DMS153 treated with DMSO at 0.1 percent for 48 hours (cell line): Measurements from ENCODE around the gene CDH18.
"Not testable (repeated sequence)": the region's sequence is repeated elsewhere in the genome, so short reads cannot be mapped to it uniquely, and the experiment has no call there.

Experiments
- DNase-seq: peaks from one replicate; lab custom pipeline; 2025; ENCODE audit not compliant: unreplicated experiment; lab: John Stamatoyannopoulos, UW

Gene CDH18

DNA sequence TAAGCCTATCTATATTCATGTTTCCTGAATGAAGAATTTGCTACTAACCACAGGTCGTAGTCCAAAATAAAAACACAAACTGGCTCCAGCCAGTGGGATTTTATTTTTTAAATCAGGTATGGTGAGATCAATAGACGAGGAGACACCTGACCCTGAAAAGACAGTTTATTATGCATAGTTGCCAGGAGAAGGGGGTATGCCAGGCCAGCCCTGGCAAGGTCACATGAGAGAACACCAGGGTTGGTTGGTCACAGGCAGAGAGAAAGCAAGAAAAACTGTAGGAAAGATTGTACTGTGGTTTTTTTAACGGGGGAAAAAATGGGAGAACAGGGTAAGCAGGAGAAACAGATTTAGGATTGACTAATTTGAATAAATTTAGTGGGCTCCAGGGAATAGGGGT lies 125.3 kb downstream of the CDH18 start:
- DNase-seq = no peak

DNA sequence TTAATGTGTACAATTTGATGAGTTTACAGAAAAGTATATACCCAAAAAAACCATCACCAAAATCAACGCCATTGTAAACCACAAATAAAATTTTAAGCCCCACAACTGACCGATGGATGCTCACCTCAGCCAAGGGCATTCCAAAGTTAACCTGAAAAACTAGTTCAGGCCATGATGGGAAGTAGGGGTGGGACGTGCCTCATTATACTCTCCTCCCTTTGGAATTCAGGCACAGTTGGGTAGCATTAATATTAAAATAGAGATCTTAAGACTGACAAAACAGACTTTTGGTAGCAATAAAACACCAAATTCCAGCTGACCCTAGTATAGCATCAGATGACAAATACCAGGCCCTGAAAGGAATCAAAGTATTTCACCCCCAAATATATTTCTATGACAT lies 129.0 kb downstream of the CDH18 start:
- DNase-seq = no peak

DNA sequence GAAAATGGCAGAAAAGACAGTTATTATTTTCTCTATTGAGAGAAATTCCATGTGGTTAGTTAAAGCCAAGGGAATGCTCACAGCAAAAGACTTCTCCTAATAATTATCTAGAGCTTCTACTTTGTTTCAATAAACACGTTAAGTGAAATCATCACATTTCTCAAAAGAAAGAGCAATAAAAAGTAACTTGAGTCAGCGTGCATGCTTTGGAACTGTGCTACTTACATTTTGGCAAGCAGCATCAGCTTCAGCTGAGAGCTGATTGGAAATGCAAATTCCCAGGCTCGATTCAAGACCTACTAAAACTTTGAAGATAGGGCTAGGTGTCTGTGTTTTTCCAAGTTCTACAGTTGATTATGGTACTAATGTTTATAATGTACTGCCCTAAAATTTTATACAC lies 132.1 kb downstream of the CDH18 start:
- DNase-seq = no peak

DNA sequence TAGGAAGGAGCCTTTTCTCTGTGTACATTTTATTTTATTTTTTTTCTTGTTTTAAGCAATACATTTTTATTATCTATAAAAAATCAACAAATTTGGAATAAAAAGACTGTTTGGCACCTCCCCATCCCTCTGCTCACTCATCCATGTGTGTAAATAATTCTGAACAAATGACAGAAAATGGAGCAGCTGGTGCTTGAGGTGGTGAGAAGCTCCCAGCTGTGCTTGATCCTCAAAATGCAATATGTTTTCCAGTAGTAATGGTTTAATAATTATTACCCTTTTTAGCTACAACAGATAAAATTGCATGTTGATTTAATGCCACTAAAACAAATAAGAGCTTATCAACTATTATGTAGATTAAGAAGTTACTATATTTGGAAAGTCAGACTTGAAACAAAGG lies 132.5 kb downstream of the CDH18 start:
- no peak for DNase-seq

DNA sequence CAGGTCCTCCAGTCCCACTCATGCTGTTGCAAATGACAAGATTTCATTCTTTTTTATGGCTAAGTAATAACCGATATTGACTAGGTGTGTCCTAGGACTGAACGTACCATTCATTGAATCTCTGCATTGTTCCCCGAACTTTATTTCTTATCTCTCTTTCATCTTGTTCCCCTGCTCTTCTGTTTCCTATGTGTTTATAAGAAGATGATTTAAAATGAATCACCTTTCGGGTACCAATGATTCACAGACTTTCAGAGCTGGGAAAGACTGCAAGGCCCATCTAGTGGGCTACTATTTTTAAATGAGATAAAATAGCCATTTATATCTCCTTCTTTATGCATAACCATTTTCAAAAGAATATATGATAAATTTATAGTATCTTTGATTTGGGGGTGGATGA lies 133.0 kb downstream of the CDH18 start:
- no peak for DNase-seq

DNA sequence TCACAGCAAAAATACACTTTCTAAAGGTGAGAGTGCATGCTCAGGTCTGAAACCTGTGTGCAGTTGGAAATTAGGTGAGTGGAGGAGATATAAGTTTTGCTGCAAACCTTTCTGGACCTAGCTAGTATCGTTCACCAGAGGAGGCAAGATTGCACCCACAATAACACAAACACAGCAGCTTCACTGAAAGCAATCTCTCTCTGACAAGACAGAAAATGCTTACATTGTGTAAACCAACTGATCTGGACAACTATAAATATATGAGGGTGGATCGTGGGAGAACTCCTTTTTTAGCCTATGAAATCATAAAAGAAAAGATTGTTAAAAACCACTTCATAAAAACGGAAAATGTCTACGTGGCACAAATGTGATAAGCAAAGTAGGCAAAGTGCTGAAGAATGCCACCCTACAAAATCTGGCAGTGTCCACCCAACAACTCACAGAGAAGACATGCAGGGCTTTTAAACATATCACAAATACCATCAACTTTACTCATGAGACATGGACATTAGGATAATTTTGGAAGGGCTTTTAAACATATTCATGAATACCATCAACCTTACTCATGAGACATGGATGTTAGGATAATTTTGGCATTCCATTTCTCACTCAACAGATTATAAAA lies 134.3 kb downstream of the CDH18 start:
- DNase-seq = no peak

DNA sequence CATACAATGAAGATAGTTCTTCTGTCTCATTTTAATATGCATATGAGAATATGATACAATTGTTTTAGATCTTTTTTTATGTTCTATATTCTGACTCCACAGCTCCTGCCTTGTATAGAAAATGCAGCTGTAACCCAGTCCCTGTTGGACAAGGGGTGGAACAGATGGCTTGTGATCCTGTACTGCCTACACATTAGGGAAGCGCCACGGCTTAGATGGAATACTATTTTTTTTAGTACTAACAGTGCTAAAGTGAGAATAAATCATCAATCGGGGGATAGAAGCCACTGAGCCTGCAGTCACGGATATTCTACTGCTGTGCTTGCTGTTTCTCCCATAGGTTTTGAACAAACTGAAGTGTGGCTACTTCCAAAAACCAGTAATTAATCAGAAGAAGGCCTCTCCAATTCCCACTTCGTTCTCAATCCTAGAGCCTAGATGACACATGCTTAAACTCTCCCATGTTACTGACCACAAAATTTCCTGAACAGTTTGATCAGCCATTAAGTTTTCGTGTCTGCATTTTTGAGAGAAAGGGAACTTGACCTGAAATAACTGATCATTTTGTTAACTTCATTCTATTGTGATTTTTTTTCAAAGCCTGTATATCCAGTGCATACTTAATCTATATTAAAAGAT lies 150.3 kb downstream of the CDH18 start:
- no peak for DNase-seq

DNA sequence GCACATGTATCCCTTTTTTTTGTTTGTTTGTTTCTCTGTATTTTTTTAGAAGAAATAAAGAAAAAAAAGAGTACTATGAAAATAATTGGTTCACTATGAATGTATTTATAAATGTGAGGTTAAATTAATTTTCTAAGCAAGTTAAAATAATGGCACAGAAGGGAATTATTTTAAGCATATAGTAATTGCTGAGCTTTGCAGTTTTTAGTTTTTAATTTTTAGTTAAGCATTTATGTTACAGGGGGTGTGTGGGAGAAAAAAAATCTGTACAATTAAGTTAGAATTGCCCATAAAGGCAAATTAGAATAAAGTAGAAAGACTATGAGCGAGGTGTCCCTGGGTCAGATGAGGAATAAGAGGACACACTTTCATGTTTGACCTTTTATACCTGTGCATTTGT lies 152.6 kb downstream of the CDH18 start:
- DNase-seq = no peak

DNA sequence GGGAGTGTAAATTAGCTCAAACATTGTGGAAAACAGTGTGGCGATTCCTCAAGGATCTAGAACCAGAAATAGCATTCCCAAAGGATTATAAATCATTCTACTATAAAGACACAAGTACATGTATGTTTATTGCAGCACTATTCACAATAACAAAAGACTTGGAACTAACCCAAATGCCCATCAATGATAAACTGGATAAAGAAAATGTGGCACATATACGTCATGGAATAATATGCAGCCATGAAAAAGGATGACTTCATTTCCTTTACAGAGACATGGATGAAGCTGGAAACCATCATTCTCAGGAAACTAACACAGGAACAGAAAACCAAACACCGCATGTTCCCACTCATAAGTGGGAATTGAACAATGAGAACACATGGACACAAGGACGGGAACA lies 175.3 kb downstream of the CDH18 start:
- DNase-seq = not testable (repeated sequence)

DNA sequence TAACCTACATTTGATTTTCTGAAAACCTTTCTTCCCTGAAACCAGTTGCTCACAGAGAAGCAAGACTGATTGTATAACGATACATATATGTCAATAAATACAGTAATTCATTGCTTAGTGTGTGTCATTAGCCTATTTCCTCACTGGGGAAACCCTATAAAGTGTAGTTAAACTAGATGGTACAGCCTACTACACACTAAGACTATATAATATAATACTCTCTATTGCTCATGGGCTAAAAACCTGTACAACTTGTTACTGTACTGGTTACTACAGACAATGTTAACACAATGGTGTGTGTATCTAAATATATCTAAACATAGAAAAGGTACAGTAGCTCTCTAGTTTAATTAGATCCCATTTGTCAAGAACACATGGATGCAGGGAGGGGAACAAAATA lies 181.2 kb downstream of the CDH18 start:
- DNase-seq = no peak

DNA sequence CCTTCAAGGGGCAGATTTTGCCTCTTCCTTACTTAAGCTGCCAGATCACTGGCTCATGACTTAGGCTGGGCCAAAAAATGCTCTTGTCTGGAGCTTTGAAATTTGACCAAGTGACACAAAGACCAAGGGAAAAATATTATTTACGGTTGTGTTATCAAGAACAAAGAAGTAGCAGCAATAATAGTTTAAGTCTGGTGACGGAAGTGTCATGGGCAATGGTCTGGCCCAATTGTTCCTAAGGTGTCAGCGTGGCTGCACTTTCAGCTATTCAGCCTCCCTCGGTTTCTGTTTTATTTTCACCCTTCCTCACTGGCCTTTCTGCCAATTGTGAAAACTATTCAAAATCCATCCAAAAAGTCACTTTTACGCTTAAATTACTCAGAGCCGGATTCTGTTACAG lies 185.3 kb downstream of the CDH18 start:
- no peak for DNase-seq

DNA sequence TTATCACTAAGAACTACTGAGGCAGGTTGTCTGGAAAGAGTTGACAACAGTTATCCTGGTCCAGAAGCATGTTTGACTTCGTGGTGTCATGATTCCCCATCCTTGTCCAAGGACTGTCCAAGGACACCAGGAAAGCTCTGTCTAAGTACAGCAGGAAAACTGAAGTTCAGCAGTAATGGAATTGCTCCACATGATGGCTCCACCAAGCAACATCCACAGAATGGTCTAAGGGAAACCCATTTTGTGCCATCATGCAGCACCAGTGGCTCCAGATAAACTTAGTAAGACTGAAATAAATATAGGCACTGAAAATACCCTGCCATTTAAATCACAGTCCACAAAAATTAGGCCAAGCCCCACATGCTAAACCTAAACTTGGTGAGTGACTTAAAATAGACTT lies 192.8 kb downstream of the CDH18 start:
- DNase-seq = no peak

DNA sequence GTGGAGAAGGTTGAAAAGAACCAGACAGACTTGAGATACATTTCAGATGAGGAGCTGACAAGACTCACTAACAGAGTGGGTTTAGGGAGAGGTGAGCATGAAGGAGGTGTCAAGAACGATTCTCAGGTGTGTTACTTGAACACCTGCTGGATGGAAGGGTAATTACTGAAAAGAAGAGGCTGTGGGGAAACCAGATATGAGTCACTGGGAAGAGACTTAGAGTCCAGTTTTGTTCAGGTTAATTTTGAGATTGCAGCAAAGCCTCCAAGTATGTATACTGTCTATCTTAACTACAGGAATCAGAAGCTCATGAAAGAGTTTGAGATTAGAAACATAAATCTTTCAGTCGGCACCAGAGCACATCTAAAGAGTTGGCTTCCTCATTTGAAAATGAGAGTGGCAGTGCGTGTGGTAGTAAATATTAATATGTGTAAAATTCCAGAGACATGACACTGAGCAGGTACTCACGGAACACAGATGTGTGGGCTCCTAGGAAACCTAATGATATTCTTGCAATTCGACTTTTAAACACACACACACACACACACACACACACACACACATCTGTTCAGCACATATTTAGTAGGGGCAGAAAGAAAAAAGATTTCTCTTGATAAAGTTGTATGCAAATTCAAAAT lies 197.1 kb downstream of the CDH18 start:
- no peak for DNase-seq

DNA sequence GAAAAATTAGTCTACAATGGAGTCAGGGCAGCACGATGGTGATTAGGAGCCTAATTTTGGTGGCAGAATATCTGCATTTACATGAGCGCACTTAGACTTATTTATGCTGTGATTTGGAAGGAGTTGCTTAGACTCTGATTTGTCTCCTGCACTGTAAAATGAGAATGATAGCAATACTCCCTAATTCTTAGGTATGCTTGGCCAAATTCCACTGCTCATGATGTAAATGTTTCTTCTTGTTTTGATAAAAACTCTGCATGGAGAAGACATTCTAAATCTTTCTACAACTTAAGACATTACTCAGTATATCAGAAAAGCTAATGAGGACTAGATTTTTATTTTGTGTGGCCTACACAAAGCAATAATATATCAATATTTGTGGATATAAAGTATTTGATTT lies 205.4 kb downstream of the CDH18 start:
- DNase-seq = no peak

DNA sequence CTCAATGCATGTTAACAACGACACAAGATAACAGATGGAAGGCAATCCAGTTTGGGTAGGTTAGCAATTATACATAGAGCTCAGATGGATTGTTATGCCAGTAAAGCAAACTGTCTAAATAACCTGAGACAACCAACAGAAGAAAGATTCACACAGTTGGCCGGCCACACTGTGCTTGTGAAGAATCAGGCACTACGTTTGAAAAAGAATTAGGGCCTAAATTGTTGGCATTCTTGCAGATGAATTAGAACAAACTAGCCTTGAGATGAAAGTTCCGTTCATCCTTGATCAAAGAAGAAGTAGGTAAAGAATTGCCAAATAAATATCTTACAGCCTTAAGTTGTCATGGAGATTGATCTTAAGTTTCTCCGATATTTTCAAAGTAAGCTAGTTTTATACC lies 210.6 kb downstream of the CDH18 start:
- DNase-seq = no peak

DNA sequence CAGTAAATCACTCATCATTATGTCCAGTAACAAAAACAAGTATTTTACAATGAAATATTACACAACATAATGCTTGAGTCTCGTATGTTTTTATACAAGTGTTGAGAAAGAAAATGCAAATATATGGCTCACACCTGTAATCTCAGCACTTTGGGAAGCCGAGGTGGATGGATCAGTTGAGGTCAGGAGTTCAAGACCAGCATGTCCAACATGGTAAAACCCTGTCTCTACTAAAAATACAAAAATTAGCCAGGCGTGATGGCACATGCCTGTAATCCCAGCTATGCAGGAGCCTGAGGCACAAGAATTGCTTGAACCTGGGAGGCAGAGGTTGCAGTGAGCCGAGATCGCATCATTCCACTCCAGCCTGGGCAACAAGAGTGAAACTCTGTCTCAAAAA lies 211.1 kb downstream of the CDH18 start:
- not testable (repeated sequence) for DNase-seq

DNA sequence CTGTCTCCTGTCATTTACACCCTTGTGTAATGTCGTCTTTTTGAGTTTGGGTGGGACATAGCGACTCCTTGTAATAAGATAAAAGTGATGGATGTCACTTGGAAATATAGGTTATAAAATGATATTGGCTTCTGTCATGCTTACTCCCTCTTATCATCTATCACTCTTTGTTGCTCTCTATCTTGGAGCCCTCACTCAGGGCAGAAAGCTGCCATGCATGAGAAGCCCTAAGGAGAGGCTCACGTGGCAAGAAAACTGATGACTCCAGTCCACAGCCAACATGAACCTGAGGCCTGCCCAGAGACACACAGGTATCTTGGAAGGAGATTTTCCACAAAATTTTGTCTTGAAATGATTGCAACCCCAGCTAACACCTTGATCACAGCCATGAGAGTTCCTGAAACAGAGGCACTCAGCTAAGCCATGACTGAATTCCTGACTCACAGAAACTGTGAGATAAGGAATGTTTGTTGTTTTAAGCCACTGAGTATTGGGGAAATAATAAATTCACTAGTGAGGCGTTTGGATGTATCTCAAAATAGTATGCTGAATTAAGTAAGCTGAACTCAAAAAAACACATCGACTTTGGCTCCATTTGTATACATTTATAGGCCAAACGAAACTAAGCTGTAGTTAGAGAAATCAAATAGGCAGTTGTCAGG lies 216.7 kb downstream of the CDH18 start:
- no peak for DNase-seq

DNA sequence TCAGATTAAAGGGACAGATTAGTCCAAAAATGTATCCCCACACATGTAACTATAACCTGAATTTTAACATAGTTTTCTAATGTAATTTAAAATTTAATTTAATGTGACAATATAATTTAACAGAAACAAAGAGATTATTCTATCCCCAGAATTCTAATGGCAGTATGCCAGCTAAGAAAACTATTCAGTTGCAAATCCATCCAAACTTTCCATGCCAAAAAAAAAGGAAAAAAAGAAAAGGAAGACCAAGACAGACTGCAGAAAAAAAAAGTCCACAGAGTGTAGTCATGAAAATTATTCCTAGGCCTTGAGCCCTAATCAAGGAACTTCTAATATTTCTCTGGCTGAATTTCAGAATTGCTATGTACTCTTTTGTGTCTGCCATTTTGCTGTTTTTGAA lies 217.6 kb downstream of the CDH18 start:
- no peak for DNase-seq

DNA sequence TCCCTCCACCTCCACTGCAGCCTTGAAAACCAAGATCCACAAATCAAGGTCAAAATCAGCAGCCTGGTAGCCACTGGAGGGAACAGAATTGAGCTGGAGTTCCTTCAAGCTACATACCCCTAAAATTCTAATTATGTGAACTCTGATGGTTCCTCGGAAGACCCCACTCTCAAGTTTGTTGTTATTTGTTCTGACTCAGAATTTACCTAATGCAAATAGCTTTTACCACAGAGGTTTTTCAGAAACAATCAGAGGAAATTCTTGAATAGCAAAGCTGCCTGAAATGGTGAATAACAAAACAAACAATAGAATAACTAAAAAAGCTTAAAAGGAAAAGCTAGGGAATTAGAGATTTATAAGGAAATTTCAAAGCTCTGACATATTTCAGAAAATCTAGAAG lies 220.0 kb downstream of the CDH18 start:
- DNase-seq = no peak

DNA sequence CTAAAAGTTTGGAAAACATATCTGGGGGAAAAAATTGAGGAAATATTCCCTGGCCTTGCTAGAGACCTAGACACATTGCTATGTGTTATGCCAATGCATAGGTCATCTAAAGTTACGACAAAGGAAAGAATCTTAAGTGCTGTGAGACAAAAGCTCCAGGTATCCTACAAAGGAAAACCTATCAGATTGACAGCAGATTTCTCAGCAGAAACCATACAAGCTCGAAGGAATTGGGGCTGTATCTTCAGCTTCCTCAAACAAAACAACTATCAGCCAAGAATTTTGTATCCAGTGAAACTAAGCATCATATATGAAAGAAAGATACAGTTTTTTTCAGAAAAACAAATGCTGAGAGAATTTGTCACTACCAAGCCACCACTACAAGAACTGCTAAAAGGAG lies 234.4 kb downstream of the CDH18 start:
- DNase-seq = no peak

DNA sequence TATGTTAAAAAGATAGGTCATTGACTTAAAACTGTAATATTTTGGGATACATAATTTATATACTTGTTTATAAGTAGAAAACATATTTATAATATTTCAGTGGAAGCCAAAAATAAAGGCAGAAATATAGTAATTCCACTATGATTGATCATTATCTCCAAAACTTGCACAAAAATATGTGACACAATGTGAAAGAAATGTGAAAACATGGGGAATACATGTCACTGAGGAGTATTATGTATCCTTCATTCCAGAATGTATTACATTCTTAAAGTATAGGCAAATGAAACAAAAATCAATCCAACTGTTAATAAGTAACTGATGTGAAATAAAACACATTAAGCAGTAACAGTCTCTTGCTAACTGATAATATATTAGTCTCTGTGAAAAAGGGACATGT lies 236.7 kb downstream of the CDH18 start:
- DNase-seq = no peak

DNA sequence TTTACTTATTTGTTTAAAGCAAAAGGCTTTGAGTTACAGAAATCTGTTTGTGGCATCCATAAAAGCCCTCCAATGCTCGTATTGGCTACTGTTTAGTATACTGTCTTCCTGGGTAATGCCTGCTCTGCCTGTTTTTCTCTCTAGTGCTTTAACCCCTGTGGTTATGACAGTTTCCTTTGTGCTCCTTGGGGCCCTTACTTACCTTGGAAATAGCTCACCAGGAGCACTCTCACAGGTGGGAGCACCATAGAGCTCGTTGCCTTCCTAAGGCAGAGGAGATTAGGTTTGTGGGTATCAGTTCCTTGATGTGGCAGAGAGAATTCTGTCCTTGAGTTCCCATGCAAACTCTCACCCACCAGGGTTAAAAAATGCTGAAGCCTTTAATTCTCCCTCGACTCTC lies 242.8 kb downstream of the CDH18 start:
- DNase-seq = no peak
